SU-DHL-6 (cell line): ENCODE results near the gene MCTP1.

Source experiments
- EZH2phosphoT487 ChIP-seq: fragments of 200-600 bp; sonication (generic), shearing (Covaris generic); conservative IDR thresholded peaks from 2 replicates; pipeline ENCODE4 v1.6.1; 2018; ENCODE audit warnings: mild to moderate bottlenecking, antibody characterized with exemption, low read length, moderate library complexity, mixed read lengths
- TF ChIP-seq, protein P1 (sequence below): fragments of 200-600 bp; sonication (generic); IDR thresholded peaks from one replicate; pipeline ENCODE4 v1.5.1; 2017; ENCODE audit warnings: antibody characterized with exemption, mild to moderate bottlenecking, low read length, moderate library complexity; ENCODE audit not compliant: insufficient read depth, poor library complexity, severe bottlenecking

DNA sequence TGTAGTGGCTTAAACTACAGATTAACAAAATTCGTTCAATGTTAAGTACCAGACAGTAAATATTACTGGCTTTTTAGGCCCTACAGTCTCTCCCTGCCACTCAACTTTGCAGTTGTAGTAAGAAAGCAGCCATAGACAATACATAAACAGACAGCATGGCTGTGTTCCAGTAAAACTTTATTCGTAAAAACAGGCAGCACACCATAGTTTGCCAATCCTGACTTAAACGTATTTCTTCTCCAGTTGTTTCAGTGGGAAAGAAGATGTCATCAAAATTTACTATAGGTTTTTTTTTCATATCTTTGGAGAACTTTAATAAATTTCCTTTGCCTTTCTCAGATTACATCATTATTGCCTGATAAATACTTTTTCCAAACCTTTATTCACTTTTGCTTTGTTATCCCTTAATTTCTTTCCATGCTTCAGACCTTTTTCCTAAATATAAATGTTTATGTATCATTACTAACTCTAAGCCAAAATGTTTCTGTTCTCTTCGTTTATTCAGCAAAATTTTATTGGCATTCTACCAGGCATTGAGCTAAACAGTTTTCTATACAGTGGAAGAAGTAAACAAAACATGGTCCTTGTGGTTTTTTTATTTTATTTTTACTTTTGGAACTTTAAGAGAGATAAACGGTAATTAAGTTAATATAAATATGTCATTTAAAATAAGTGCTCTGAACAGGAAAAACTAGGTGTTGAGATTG, 601.9 kb downstream of the MCTP1 start:
- TF ChIP-seq, protein P1, sequence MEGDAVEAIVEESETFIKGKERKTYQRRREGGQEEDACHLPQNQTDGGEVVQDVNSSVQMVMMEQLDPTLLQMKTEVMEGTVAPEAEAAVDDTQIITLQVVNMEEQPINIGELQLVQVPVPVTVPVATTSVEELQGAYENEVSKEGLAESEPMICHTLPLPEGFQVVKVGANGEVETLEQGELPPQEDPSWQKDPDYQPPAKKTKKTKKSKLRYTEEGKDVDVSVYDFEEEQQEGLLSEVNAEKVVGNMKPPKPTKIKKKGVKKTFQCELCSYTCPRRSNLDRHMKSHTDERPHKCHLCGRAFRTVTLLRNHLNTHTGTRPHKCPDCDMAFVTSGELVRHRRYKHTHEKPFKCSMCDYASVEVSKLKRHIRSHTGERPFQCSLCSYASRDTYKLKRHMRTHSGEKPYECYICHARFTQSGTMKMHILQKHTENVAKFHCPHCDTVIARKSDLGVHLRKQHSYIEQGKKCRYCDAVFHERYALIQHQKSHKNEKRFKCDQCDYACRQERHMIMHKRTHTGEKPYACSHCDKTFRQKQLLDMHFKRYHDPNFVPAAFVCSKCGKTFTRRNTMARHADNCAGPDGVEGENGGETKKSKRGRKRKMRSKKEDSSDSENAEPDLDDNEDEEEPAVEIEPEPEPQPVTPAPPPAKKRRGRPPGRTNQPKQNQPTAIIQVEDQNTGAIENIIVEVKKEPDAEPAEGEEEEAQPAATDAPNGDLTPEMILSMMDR = no peak
- TF ChIP-seq EZH2phosphoT487 = no peak
